Activated CD4-positive, alpha-beta T cell treated with anti-CD3 and anti-CD28 coated beads, Interleukin-2, amount 50 U/mL, for 1 hour (primary cell): ENCODE measurements around the gene DNAJC2.
A peak's percentile ranks its signal among the peaks of the same experiment; 100 is the strongest.
"Not testable (repeated sequence)": the region's sequence is repeated elsewhere in the genome, so short reads cannot be mapped to it uniquely, and the experiment has no call there.

Experiments used
- DNase-seq: peaks from one replicate; pipeline ENCODE4 v3.0.0-alpha.2; 2020

Gene DNAJC2

DNA sequence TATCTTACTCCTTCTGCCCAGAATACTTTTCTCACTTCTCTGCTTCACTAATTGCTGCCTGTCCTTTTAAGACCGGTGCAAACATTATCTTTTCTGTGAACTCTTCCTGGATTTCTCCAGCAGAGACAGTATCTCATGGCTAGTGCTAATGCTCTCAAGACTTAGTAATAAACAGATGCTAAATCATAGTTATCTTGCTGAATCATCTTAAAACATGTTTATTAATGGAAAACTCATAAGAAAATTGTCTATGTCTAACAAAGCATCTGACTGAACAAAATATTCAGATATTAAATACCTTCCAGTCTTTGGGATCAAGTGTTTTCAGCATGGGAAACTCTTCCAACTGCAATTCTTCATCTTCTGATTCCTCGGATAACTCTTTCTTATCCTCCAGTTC, 3.1 kb downstream of the DNAJC2 start:
- DNase-seq, result no peak

DNA sequence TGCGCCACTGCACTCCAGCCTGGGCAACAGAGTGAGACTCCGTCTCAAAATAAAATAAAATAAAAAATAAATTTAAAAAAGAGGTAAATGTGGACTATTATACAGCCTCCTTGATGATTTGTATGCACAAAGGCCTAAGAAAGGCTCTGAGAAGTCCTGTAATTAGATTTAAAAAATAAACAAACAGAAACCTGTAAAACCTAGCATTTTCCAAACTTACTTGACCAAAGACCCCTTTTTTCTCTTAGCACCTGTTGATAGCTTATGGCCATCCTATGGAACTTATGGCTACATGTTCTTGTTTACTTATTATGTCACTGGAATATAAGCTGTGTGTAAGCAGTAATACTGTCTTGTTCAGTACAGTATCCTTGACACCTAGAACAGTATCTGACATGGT, 5.7 kb downstream of the DNAJC2 start:
- no peak for DNase-seq

DNA sequence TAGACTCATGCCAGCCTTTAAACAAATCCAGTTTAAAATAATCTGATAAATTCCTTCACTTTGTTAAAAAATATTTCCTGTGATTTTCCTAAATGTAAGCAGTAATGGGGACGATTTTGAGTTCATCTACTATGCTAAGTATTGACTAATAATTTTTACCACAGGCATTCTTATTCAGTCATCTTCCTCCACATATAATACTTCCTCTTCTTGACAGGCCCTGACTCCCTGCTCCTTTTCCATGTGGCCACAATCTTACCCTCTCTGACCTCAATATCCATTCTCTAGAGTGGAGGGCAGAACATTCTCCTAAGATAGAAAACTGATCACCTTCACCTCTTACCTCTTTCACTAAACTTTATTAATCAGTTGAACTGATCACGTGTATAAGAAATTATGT, 7.8 kb downstream of the DNAJC2 start:
- DNase-seq, result no peak

DNA sequence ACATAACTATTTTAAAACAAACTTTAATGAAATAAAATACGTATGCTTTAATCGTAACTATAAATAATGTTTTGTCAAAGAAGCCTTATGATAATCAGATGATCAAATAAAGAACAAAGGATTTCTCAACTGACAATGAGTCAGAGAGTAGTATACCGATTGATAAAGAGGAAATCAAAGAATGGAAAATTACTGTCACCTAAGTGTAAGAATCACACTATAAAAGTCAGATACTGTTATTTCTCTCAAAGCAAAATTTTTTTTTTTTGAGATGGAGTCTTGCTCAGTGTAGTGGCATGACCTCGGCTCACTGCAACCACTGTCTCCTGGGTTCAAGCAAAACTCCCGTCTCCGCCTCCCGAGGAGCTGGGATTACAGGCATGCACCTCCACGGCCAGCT, 18.8 kb downstream of the DNAJC2 start:
- no peak for DNase-seq

DNA sequence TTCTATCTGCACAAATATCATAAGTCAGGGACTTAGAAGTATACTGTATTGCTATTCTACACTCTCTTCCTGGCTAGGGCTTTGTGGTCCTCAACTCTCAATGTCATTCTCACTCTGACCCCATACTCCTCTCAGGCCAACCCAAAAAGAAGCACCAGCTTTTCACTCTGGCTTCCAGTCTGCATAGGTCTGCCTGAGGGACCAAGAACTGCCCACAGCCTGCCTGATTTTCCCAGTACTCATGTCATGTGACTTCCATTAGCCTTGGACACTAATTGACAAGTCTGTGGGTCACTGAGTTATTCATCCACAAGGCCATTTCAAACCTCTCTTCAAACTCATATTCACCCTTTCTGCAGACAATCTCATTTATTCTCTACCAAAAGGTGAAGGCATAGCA, 27.6 kb downstream of the DNAJC2 start:
- no peak for DNase-seq

DNA sequence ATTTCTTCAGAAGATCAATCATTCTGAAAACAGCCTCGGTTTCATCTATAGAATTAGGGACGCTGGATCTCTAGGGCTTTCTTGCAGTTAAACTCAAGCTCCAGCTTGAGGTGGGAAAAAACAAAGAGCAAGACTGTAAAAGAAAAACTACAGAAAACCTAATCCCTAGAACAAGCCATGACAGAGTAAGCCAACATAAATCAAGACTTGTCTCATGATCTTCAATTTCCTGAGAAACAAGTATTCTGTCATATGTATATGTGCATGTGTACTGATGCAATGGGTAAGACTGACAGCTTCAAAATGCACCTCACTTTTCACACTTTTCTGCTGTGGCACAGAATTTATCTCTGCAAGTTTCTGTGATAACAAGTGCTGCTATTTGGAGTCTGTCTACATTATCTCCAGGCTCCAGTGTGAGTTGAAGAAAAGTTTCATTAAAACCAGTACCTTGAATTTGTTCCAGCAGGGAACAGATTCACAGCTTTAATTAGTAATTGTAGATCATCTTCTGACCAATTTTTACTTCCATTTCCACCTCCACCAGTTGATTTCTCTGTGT, 28.1 kb downstream of the DNAJC2 start:
- no peak for DNase-seq

DNA sequence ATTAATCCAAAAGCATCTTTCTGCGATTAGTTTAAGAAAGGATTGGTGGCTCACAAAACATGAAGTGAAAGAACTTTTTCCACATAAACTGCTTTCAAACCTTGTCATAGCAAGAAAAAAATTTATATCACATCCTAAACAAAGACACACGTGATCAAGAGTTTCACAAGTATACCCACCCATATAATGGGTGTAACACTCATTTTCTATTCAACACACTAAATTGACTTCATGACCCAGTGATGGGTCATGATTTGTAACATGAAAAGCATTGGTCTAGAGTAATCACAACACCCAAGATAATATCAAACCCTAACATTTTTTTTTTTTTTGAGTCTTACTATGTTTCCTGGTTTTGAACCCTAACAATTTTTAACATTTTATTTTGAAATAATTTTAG, 29.7 kb downstream of the DNAJC2 start:
- no peak for DNase-seq

DNA sequence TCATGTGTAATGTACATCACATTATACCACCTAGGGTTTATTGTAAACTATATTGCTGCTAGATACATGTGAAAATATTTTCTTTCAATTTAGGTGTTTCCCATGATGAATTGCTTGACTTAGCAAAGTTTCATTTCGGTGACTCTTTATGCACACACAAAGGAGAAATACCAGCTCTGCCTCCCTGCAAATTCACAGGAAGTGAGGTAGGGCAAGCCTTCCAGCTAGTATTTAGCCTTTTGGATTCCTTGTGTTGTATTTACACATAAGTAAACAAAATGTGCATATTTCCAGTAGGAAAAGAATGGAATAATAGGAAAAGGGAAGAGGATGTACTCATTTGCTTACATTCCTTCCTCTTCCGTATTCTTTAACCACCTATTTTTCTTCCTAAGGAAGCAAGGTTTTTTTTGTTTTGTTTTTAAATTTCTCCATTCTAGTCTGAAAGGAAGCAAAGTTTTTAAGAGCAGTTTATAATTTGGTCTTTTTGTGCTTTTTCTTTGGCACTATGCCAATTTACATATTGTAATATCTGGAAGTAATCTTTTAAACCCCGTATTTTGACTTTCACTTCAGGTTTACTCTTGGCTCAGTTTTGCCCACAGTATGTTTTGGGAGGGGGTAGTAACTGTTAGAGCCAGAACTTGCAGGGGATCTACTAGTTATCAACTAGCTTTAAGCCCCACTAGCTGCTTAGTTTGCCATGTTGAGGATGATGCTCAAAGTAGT, 36.9 kb downstream of the DNAJC2 start:
- DNase-seq, result no peak

DNA sequence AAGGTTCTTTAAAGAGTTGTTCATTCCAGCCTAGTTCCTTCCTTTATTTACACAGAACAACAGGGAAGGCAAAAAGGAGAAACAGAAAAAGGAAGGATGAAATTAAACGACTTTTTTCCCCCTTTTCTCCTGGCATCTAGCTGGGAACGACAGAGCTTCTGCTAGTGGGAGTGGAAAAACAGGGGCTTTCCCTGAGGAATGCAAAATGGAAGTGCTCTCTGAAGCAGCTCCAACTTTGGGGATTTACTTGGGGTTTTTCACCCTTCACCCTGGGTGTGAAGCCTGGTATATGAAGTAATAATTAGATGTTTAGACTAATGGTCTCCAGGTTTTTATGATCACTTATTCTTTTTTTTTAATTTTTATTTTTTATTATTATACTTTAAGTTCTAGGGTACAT, 43.1 kb downstream of the DNAJC2 start:
- DNase-seq, result no peak

DNA sequence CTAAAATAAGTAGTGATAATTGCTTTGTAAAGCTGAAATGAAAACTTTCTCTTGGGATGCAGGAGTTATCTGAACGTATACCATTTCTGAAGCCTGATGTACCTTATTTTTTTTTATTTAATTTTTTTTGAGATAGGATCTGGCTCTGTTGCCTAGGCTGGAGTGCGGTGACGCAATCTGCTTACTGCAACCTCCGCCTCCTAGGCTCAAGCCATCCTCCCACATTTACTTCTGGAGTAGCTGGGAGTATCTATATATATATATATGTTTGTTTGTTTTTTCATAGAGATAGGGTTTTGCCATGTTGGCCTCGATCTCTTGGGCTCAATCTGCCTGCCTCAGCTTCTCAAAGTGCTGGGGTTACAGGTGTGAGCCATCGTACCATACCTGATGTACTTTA, 44.9 kb downstream of the DNAJC2 start:
- DNase-seq, result no peak

DNA sequence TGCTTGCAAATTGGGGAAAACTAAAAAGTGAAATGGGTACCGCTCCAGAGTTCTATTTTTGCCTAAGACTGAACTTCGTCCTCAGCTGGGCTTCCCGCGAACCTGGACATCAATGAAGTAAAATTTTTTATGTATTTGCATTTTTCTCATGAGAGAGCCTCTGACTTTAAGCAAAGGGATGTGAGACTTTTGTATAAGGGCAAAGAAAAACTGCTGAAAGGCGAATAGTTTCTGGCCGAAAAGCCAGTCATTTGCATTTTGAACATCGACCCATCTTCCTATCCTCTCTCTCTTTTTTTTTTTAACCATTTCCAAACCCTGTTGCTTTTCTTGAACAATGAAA, 46.8 kb downstream of the DNAJC2 start:
- DNase-seq, result no peak

DNA sequence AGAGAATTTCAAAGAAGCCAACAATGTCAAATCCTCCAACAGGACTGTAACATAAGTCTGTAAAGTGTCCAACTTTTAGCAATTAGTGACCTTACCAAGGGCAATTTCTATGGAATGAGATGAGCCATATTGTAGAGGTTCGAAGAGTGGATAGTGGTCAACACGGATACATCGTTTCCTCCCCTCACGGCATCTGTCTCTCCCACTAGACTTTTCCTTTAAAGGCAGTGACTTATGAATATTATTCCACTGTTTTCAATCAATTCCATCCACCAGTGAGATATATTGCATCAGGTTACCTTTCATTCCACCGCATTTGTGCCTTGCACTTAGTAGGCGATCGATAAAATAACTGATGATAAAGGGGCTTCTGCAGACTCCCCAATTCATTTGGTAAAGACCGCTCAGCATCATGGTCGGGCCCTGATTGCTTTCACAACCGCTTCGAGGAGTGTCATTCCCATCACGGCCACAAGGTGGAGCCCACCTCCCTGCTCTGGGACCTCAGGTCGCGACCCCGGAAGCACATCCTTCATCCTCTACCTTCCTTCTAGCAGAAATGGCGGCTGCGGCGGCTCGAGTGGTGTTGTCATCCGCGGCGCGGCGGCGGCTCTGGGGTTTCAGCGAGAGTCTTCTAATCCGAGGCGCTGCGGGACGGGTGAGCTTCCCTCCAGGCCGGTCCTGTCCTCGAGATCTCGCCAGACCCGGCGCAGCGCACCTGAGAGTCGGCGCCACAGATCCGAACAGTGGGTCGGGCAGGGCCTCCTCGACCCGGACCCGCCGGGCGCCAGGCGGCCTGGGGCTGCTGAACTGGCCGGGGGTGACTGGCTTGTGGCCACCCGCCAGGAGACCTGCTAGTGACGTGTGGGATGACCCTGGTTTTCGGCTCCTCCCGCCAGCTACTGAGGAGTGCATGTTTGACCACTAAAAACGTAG, 47.4 kb downstream of the DNAJC2 start, which contains the start of gene PMPCB:
PMPCB (plus strand) TSS at position 535 of the 936 bp plus-strand sequence; CDS start at position 560, 25 bp downstream.
- DNase-seq, result peak; percentile 97

DNA sequence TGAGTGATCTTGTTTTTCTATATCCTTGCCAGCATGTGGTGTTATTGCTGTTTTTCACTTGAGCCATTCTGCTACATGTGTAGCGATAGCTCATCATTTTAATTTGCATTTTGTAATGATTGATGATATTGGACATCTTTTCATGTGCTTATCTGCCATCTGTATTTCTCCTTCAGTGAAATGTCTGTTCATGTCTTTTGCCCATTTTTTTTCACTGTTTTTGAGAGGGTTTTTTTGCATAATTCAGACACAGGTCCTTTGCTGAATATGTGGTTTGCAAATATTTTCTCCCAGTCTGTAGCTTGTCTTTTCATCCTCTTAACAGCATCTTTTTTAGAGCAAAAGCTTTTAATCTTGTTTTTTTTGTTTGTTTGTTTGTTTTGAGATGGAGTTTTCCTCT, 51.0 kb downstream of the DNAJC2 start:
- DNase-seq, result no peak

DNA sequence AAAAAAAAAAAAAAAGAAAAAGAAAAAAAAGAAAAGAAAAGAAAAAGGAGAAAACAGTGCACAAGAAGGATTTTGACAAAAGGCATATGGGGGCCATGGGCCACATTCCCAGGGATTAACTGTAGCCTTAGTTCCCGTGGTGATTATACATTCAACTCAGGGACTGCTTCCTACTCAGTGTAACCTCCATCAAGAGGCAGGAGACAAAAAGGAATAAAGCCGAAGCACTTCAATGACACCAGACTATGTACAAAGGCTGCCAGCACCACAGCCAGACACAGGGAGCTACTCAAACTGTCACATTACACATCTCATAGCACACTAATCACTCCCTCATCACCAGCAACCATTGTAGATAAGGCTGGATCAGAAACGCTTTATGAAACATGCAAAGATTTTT, 52.4 kb downstream of the DNAJC2 start:
- DNase-seq, result no peak

DNA sequence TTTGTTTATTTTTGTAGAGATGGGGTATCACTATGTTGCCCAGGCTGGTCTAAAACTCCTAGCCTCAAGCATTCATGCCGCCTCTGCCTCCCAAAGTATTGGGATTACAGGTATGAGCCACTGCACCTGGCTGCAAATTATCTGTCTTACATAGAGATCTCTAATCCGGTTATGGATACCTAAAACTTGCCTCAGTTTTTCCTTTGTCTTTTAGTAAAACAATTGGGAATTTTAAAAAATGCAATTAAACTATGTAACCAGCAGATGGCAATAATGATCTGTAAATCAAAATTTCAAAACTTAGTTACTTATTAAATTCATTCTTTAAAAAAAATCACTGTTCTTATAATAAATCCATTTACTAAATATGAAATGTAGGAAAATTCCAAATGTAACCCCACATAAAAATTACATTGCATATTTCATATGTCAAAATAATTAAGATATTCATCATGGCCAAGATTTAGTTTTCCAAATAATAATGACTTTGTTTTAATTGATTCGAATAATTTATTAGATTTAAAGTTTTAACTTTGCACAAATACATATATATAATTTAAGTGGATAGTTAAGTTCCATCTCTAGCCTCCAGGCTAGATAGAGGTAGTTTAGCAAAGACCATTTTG, 61.7 kb downstream of the DNAJC2 start:
- DNase-seq, result not testable (repeated sequence)

DNA sequence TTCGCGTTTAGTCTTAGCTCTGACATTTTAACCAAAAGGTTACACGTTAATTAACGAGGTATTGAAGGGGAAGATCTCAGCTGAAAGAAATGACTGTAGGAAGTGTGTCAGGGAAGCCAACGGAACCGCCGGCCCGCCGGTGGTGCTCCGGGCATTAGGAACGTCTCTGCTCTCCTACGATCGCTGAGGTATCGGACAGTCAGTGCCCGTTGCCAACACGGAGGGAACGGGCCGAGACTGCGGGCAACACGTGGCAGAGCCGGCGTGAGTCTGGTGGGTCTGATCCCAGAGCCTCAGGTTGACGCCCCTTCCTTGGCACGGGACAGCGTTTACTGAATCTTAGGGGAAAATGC, 63.8 kb downstream of the DNAJC2 start:
- DNase-seq, result not testable (repeated sequence)

DNA sequence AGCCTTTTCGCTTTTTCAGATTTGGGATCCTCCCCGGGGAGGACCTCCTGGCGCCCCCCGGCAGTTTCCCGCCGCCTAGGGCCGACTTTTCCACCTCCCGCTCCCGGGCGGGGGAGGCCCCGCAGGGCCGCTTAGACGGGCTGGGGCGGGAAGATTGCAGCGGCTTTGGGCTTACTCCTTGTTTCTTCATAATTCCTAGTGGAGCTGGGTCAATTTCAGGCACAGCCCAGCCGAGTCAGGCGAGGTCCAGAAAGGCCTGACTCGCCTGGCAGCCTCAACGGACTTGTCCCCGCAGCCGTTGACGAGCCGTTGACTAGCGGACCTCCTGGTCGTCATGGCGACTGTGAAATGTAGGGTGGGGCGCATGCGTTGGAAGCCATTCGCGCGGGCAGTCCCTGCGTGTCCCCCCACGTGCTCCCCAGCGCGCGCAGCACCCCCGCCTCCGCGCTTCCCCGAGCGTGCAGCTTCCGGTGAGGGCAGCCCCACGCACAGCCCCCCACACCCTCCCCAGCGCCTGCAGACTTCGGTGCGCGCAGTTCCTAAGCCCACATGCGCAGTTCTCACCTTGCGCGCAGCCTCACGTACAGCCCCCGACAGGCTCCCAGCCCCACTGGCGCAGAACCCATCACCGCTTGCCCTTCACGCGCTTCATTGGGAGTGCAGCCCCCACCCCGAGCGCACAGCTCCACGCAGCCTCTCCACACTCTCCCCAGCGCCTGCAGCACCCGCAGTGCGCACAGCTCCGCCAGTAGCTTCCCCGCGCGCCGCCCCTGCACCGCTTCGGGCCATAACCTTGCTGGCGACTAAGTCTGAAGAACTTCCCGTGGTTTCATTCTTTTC, 64.4 kb downstream of the DNAJC2 start:
- peak; percentile 87 for DNase-seq

DNA sequence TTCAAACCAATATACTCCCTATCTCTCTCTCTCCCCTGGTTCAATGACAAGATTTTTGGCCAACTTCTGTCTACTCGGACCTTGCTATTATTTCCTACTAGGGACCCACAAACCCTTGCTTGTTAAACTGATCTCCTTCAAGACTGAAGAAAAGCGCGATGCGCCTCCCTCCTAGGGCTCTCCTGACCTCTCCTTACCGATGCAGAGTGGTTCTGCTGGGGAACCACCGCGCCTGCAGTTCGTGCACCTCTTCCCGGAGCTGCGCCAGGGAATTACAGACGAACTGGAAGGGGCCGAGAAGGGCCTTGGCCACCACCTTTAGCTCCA, 65.0 kb downstream of the DNAJC2 start:
- not testable (repeated sequence) for DNase-seq

DNA sequence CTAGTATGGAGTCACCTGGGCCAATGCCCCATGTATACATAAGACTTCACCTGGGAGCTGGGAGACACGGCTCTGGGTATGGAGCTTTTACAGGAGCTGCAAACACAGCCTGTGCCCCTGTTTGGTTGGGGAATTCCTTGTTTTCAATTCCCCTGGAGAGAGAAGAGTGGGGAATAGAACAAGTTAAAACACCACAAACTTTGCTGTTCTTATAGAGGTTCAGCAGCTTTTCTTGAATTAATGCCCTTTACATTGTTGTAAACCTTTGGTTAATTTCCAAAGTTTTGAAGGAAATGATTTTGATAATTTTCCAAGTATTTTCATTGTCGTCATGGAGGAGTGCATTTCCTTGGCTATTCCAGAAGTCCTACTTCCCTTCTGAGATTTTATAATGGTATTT, 66.4 kb downstream of the DNAJC2 start:
- not testable (repeated sequence) for DNase-seq

DNA sequence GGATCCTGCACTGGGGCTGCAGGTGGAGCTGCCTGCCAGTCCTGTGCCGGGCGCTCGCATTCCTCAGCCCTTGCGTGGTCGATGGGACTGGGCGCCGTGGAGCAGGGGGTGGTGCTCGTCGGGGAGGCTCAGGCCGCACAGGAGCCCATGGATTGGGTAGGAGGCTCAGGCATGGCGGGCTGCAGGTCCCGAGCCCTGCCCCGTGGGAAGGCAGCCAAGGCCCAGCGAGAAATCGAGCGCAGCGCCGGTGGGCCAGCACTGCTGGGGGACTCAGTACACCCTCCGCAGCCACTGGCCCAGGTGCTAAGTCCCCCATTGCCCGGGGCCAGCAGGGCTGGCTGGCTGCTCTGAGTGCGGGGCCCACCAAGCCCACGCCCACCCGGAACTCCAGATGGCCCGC, 69.7 kb downstream of the DNAJC2 start:
- DNase-seq, result not testable (repeated sequence)

DNA sequence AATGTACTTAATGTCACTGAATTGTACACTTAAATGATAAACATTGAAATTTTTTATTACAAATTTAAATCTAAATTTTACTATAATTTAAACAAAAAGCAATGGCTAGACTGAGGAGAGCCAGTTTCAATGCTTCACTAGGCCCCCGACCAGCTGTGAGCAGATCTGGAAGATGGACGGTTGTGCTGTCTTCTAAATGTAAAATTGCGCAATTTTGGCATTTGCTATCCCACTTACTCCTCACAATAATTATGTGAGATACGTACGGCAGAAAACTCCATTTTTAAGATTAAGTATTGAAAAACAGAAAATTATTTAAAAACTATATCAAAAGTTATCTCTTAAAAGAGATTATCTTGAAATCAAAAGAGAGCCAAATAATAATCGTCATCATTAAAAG, 71.2 kb downstream of the DNAJC2 start:
- DNase-seq, result not testable (repeated sequence)

DNA sequence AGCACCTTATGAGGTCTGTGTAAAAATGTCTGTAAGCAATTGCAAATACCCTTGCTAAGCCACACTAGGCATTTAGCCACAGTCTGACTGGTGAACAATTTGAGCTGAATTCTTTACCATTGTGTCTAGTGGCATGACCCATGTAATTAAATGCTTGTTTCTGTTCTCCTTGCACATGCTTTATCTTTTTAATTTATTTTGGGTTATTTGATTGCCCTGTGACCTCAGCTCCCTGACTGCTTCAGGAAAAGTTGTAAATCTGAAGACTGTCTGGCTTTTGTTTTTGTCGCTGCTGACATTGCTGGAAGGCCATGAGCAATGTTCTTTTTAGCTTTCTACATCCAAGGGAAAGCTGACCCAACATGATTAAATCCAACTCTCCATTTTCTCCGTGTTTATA, 78.3 kb downstream of the DNAJC2 start:
- DNase-seq, result not testable (repeated sequence)

DNA sequence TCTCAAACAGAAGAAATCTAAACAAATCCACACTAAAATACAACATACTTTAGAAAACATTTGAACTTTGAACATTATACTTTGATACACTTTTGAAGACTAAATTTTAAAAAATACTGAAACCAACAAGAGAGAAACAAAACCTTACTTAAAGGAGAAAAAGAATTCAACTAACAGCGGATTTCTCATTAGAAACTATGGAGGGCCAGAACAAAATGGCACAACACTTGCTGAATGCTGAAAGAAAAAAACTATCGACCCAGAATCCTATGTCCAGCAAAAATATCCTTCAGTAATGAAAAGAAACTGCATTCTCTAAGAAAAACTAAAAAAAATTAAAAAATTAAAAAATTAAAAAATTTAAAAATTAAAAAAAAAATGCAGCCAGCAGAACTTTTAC, 80.5 kb downstream of the DNAJC2 start:
- not testable (repeated sequence) for DNase-seq
